Hematopoietic multipotent progenitor cell treated with erythropoietin and hydrocortisone succinate and interleukin-3 and kit ligand, for 4 days (in vitro differentiated cells): ENCODE results near the gene EHBP1L1.

Experiments used
- DNase-seq: peaks from one replicate; pipeline ENCODE4 v3.0.0-alpha.2; 2015

The EHBP1L1 gene

DNA sequence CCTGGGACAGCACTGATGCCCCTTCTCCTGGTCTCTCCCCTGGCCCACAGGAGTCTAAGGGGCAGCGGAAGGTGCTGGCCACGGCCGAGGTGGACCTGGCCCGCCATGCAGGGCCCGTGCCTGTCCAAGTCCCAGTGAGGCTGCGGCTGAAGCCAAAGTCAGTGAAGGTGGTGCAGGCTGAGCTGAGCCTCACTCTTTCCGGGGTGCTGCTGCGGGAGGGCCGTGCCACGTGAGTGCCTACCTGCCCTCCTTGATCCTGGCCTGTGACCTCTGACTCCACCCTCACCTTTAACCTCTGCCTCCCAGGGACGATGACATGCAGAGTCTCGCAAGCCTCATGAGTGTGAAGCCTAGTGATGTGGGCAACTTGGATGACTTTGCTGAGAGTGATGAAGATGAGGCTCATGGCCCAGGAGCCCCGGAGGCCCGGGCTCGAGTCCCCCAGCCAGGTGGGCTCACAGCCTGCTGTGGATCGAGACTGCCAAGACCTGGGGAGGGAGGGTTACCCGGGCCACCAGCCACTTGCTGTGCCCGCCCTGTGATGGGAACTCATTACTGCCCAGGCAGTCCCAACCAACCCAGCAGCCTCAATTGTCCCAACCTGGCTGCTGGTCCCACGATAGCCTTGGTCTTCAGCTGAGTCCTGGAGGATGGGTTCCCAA is 4.3 kb downstream of the EHBP1L1 start:
- no peak for DNase-seq

DNA sequence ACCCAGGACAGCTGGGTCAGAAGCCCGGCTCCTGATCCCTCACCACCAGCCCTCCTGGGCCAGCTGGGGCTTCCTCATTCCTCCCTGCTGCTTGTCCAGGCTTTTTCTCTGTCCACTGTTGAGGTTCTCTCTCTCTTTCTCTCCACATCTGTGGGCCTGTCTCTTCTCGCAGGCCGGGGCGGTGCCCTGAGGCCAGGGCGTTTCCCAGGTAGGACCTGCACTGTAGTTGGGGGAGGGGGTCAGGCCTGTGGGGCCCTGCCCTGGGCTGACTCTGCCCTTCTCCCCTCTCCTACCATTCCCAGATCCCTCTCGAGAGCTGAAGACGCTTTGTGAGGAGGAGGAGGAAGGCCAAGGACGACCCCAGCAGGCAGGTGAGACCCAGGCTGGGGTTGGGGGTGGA is 4.9 kb downstream of the EHBP1L1 start:
- DNase-seq = no peak

DNA sequence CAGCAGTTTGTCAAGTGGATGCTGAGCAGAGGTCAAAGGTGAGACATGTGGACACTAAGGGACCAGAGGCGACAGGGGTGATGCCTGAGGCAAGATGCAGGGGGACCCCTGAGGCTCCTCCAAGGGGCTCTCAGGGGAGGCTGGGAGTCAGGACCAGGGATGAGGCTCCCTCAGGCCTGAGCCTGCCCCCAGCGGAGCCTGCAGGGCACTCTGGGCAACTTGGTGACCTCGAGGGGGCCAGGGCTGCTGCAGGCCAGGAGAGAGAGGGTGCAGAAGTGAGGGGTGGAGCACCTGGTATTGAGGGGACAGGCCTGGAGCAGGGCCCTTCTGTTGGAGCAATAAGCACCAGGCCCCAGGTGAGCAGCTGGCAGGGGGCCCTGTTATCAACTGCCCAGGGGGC is 6.1 kb downstream of the EHBP1L1 start:
- DNase-seq = no peak

DNA sequence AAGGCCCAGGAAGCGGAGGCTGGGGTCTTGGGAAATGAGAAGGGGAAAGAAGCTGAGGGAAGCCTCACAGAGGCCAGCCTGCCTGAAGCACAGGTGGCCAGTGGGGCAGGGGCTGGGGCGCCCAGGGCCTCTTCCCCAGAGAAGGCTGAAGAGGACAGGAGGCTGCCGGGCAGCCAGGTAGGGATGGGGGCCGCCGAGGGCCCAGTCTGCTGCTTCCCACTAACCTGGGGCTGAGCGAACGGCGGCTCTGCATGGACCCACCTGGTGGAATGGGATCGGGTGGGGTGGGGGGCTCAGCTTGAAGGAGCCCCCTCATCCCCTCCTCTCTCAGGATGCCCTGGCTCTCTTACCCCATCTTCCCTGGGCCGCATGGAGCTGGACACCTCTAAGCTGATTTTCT is 7.7 kb downstream of the EHBP1L1 start:
- no peak for DNase-seq

DNA sequence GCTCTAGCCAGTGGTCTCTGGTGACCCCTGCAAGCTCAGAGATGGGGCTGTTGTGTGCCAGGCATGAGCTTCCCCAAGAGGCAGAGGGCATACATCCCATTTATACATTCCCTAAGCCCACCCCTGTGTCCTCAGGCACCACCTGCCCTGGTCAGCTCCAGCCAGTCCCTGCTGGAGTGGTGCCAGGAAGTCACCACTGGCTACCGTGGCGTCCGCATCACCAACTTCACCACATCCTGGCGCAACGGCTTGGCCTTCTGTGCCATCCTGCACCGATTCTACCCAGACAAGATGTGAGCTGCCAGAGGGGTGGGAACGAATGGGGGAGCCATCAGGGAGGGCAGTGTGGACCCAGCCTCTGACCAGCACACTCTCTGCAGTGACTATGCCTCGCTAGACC is 8.3 kb downstream of the EHBP1L1 start:
- no peak for DNase-seq

DNA sequence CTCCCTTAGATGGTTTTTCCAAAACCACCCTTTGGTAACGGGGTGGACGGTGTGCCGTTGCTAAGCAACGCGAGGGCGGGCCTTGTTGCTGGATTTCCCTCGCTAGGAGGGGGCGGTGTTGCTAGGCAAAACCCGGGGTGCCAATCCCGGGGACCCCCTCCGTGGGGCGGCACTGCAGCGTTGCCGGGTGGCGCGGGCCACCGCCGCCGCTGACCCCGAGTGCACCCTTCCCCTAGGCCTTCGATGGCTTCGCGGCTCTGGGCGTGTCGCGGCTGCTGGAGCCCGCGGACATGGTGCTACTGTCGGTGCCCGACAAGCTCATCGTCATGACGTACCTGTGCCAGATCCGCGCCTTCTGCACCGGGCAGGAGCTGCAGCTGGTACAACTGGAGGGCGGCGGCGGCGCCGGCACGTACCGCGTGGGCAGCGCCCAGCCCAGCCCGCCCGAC is 8.9 kb downstream of the EHBP1L1 start:
- no peak for DNase-seq

DNA sequence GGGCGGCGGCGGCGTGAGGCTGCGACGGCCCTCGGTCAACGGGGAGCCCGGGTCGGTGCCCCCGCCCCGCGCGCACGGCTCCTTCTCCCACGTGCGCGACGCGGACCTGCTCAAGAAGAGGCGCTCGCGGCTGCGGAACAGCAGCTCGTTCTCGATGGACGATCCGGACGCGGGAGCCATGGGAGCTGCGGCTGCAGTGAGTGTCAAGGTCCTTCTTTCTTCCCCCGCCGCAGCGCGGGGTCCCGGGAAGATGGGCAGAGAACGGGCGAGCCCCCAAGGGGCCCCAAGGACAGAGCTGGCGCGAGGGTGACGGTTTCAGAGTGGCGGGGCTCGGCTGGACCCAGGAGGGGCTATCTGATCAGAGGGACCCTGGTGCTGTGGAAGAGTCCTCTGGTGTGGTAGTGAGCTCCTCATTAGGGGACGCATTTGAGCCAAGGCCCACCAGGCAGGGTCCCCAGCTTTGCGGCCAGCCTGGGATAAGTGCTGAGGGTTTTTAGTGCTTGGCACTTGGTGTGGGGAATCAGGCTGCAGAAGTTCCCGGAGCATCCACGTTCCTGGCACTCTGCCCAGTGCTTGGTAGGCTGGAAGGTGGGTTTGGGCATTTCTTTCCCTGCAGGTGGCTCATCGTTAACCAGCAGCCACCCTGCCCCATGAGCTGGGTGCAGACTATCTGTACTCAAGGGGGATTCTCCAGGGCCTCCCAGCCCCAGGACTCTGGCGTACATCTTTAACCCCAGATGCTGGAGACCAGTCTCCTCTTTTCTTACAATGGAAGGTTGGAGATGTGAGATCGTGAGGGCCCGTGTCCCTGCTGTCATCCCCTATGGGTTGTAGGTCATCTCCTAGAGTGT is 9.8 kb downstream of the EHBP1L1 start:
- DNase-seq = no peak

DNA sequence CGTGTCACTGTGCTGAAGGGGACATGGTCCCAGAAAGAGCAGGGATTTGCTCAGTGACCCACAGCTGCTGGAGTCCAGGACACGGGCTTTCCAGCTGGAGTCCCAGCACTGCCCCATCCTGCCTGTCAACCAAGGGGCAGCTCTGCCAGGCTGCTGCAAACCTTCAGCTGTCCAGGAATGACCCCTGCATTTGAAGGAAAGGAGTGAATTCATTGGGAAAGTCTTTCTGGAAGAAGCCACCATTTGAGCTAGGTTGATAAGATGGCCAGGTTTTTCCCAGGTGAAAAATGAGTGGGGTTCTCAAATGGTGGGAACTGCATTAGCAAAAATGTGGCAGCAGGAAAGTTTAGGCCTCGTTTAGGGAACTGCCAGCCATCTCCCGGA is 10.4 kb downstream of the EHBP1L1 start:
- no peak for DNase-seq

DNA sequence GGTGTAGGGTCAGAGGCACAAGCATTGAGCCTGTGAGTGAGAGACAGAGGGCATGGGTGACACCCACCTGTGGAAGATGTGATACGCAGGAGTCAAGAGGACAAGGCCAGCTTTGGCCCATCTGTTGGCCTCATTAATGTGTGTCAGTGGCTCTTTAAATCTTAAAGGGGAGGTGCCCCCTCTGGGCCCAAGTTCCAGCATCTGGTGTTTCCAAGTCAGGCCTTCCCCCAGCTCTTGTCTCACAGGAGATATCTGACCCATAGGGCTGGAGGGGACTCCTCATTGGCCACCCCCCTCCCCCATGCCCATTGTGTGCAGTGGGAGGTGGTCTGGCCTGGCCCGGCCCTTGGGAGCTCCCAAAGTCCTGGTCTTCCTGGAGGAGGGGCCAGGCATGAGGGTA is 10.8 kb downstream of the EHBP1L1 start:
- DNase-seq = peak; percentile 31

DNA sequence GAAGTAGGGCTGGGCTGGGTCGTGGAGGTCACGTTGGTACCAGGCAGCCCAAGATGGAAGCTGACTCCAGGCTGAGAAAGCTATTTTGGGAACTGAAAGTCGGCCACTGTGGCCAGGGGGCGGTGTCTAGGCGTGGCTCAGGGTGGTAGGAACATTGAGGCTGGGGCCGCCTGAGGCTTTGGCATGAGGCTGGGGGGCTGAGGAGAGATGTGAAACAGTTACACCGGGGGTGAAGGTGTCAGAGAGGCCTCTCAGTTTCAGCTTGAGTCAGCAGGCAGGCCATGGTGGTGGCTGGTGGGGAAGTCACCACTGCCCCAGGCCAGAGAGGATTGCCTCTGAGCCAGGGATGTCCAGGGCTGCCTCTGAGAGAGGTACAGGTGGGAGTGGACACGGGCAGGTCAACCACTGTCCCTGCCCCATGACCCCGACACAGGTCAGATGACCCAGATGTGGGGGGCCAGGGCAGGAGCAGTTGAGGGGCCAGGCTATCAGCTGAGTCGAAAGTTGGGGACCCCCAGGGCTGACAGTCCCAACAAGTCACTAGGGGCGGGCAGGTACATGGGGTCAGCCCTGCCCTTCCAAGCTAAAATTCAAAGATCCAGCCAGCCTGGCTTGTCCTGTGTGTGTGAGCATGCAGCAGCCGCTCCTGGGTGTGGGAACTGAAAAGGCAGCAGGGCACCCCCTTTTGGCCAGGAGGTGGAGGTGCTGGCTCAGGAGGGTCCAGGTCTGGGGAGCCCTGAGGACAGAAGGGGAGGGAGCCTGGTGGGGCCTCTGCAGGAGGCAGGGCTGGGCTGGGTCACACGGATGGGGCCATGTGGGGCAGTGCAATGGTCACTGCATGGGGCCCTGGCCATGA is 12.6 kb downstream of the EHBP1L1 start:
- peak; percentile 91 for DNase-seq

DNA sequence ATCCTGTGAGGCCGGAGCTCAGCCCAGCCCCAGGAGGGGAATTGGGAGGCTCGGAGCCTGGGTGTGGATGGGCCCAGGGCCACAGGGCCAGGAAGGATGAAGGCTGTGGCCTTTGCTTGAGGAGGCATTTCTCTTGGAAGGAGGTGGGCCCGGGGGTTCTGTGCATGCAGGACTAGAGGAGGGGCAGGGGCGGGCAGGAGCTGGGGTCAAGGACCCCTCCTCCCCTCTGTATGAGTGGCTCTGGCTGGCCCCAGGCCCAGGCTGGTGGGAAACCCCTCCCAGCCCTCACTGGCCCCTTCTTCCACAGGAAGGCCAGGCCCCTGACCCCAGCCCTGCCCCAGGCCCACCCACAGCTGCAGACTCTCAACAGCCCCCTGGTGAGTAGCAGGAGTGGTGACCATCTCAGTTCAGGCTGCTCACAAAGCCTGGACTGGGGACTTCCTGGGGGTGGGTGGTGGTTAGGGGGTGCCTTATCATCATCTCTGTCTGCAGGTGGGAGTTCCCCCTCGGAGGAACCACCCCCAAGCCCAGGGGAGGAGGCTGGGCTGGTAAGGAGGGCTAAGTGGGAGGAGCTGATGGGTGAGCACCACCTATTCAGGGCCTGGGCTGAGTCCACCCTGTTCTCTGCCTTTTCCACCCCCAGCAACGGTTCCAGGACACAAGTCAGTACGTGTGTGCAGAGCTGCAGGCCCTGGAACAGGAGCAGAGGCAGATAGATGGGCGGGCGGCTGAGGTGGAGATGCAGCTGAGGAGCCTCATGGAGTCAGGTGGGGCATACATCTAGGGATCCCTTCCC is 13.8 kb downstream of the EHBP1L1 start:
- DNase-seq = peak; percentile 89

DNA sequence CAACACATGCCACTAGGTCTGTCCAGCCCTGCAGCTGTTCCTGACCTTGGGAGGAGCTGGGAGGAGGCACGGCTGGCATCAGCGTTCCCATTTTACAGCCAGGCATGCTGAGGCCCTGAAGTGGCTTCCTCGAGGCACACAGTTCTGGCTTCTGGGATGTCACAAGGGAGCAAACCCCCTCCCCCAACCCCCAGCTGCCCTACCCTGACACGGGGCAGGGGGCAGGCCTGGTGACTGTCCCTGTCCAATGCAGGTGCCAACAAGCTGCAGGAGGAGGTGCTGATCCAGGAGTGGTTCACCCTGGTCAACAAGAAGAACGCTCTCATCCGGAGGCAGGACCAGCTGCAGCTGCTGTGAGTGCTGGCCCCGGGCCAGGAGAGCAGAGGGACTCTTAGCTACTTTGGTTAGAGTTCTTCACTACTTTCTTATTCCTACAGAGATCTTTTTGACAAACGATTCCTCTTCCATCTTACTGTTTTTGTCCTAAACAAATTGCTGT is 14.4 kb downstream of the EHBP1L1 start:
- no peak for DNase-seq

DNA sequence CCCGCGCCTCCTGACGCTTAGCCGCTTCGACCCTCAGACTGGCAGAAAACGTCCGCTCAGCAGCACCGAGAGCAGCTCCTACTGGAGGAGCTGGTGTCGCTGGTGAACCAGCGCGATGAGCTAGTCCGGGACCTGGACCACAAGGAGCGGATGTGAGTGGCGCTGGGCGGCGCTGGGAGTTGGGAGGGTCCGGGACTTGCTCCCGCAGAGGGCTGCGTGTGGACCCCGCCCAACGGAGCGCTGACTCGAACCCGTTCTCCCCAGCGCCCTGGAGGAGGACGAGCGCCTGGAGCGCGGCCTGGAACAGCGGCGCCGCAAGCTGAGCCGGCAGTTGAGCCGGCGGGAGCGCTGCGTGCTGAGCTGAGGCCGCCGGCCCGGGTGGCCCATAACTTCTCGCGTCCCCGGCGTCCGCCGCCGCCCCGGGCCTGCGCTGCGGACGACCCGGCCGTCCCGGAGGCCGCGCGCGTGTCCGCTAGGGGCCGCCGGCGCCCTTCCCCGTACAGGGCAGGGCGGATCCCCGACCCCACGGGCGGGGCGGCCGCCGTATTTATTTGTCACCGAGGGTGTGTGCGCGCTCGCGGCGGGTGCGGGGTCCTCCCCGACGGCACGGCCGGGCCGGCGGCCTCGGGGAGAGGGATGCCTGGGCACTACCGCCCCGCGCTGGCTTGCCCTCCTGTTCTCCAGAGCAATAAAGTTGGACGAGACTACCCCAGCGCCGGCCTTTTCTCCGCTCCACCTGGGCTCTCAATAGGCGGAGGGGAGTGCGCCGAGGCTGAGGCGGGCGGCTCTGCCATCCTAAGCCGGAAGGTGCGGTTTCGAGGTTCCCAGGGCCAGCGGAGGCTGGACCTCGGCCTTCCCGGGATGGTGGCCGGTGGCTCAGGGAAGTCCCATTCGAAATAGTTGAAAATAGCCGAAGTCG is 16.3 kb downstream of the EHBP1L1 start:
- DNase-seq = no peak

DNA sequence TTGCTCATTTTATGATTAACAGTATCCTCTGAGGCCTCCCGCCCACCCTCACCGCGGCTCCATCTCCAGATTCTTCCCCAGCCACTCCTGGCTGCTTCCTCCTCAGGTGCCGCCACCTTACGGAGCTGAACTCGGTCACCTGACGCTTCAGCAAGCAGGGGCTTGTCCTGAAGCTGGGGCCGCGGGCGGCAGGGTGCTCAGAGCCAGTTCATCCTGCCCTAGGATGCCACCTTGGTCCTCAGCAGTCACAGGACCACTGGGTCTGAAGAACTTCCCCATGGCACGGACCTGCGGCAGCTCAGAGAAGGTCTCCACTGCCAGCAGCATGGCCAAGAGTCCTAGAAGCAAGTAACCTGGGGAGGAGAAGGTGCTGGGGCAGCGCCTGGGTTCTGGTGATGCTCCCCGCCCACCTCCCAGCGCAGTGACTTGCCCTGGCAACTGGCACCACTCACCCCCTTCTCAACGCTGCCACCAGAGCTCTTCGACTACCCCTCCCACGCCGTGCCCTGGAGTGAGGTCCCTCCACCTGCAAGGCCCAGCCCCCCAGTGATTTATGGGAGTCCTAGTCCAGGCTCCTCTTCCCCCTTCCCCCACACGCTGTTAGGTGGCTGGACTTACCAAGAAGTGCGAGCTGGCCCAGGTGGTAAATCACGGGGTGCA is 17.1 kb downstream of the EHBP1L1 start:
- no peak for DNase-seq

DNA sequence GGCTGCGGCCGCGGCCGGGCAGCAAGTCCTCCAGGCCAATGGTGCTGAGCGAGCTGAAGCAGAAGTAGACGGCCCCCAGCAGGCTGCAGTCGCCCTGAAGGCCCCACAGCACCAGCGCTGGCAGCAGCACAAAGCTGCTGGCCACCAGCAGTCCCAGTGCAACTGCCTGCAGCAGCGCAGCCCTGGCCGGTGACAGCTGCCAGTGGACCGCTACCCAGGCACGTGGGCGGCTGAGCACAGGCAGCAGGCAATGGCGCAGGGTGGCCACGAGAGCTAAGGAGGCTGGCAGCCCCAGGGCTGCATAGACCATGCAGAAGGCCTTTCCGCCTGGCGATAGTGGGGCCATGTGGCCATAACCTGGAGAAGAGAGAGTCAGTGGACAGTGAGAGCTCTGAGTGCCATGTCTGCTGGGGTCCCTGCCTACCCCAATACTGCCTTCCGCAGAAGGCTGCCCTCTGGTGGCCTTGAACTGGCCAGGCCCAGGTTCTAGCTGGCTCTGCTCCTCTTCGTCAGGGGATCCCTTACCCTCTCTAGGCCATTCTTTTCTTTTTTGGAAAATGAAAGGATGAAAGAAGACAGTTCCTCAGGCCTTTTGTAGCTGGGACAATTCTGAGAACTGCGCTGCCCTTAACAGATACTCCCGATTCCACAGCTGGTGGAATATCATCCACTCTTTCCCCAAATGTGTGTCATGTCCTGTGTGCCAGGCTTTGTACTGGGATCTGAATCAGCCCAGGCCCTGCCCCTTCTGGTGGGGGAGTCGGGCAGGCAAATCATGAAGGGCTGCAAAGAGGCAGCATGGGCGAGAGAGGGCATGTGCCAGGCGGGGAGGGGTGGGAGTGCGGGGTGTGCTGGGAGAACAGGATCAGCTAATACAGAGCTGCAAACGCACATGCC is 17.9 kb downstream of the EHBP1L1 start:
- peak; percentile 77 for DNase-seq

DNA sequence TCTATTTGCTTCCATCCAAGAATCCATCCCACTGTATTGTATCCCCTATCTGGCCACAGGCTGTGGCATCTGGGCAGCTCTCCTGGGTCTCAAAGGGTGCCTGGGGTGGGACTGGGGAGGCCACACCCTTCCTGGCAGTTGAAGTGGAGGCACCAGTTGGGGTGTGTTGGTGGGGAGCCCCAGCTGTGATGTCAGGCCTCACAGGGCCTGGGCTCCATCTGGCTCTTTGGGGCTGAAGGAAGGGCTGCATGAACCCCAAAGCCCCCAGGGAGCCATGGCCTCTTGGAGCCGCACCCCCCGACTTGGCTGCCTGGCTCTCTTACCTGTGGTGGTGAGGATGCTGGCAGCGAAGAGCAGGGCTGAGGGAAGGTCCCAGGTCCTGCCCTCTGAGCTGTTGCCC is 19.3 kb downstream of the EHBP1L1 start:
- DNase-seq = peak; percentile 70

DNA sequence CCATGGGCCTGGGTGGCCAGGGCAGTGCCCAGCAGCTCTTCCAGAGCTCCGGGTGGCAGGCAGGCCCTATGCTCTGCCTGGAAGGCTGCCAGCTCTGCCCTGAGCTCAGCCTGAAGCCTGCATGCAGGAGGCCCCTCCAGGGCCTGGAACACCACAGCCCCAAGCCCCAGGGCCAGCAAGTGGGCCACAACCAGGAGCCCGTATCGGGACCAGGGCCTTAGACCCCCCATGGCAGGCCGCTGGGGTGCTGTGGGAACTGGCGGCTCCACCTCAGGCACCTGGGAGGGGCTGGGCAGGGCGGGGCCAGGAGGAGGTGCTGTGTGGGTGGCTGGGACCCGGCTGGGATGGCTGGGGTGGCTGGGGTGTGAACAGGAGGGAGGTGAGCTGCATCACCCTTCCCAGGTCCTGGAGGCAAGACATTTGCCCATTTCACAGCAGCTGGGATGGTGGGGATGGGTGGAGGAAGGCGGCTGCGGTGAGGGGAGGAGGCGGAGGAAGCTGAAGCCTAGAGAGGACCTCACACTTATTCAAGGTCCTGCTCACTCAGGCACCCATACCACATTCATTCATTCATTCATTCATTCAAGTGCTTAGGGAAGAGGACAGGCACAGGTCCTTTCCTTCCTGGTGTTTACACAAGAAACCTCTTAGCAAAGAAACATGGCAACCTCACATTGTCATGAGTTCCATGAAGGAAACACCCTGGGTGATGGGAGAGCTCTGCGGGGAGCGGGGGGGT is 19.9 kb downstream of the EHBP1L1 start, which contains the start of gene KCNK7:
TSS of gene KCNK7 (minus strand) at position 258 of the 739 bp plus-strand sequence. CDS start at position 230, 28 bp downstream.
- peak; percentile 58 for DNase-seq

DNA sequence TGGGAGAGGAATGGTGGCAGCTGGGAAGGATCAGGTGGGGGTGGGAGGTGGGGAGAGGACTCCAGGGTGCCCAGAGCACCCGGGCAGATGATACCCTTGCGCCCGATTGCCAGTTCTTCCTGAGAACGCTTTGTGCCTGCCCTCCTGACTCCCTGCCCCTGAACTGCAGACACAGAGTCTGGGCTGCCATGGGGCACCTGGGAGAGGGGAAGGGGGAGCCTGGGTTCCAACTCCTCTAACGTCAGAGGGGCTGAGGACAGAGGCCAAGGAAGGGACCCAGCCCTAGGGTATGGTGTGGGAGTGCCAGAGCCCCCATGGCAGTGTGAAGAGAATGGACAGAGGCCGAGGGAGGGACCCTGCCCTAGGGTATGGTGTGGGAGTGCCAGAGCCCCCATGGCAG is 20.7 kb downstream of the EHBP1L1 start:
- no peak for DNase-seq

DNA sequence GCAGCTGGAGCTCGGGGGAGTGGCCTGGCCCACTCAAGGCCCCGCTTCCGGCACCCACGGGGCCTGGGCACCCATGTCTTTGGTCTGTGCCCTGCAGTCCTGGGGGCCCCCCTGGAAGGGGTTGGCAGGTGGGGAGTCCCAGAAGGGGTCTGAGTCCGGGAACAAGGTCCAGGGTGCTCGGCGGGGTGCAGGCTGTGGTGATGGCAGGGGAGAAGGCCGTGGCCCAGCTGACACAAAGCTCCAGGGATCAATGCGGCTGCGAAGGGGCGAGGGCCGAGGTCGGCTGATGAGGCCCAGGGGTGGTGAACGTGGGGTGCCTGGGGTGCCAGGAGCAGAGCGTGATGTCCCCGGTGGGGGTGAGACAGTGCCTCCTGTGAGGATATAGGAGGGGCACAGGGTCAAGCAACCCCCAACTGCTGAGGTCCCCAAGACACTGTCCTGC is 22.4 kb downstream of the EHBP1L1 start:
- DNase-seq = no peak
